ENCODE data around the gene CFAP74. TPM values are rescaled to one million over a fixed set of nuclear protein-coding genes. Genes with fewer than 3 reads are reported as not detected.

CFAP74 gene
- polyA plus RNA-seq (2012; ENCODE audit: insufficient read depth, insufficient read length): not detected

- H3K4me3 ChIP-seq (ENCODE audit: low read length): no peak within 1 kb of the TSS
- DNase-seq (ENCODE audit: low read depth, low spot score): no peak
Measured at GRCh38 chr1:2003541-2004131, at the start of gene CFAP74. Gene CFAP74, minus strand, starts transcription at chr1:2003786. Its CDS starts 12,830 bp downstream, at chr1:1990956.

GRCh38 chr1:2053217-2053616 is 49.6 kb upstream of the CFAP74 start:
- no peak overlapping the region for H3K4me3 ChIP-seq (ENCODE audit: low read length)
- DNase-seq (ENCODE audit: low read depth, low spot score): no peak

- DNase-seq (ENCODE audit: low read depth, low spot score): no peak
- no peak overlapping the region for H3K4me3 ChIP-seq (ENCODE audit: low read length)
Measured at GRCh38 chr1:2052756-2053155, 49.2 kb upstream of the CFAP74 start.

DNA sequence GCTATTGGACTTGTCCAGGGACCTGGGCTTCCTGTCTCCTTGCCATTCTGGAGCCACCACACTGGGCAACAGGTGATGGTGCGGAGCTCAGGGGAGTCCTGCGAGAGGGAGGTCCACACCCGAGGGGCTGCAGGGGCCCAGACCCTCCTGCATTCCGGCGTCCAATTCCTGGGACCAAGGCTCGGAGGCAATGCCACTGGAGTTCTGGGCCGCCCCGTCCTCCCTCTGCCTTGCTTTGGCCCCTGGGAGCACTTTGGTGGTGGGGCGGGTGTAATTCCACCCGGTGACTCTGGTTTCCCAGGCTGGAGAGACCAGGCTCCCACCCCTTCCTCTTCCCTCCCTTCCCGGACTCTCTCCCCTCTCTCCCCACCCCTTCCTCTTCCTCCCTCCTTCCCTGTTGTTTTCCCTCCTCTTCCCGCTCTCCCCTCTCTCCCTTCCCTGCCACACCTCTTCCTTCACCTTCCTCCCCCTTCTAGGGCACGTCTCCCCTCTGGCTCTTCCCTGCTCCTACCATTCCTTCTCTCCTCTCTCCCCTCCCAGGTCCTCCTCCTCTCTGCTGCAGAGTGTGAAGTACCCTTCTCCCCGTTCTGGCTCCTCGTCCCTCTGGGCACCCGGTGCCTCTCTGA is 48.6 kb upstream of the CFAP74 start:
- no peak for DNase-seq (ENCODE audit: low read depth, low spot score)
- H3K4me3 ChIP-seq (ENCODE audit: low read length): no peak overlapping the region

DNA sequence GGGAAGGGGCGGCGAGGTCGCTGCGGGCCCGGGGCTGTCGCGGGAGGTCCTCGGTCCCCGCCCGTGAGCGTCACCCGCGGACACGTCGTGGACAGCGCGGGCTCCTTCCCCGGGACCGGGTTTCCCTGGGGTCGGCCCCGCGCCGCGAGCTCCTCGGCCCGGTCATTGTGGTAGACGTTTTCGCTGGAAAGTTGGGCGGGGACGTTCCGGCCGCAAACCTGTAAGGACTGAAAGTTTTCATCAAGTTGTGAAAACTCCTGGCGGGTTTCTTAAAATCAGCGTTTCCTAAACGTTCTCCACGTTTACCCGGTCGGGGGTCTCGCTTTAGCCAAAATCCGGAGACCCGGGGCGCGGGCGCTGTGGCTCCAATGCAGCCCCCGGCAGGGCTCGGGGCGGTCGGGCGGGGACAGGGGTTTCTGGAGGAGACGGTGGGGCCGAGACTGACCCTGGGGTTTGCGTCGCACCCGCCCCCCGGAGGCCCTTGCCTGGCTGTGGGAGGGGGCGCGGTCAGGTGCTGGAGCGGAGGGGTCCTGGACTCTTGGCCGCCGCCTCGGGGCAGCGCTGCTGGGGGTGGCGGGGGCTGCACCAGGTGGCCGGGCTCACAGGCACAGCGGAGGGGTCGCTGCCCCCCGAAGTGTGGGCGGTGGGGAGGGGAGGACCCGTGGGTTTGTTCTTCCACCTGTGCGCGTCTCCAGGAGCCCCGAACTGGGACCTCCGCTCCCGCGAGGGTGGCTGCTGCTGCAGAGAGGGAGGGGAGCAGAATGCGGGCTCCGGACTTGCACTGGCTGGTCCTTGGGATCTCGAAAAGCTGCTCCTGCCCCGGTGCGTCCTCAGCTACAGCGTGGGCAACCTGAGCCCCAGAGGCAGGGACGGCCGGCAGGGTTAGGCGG is 47.5 kb upstream of the CFAP74 start:
- H3K4me3 ChIP-seq (ENCODE audit: low read length): no peak overlapping the region

DNA sequence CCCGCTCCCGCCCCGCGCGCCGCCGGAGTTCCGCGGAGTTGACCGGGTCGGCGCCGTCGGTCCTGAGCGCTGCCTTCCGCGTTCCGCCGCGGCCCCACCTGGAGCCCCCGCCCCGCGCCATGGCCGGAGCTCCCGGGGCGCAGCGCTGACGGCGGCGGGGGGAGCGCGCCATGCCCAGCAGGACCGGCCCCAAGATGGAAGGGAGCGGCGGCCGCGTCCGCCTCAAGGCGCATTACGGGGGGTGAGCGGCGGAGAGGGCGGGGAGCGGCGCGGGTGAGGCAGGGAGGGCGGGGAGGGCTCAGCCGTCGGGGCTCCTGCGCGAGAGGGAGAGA is 46.8 kb upstream of the CFAP74 start:
- no peak for DNase-seq (ENCODE audit: low read depth, low spot score)
- no peak overlapping the region for H3K4me3 ChIP-seq (ENCODE audit: low read length)

More for the DNA sequence above, 47.5 kb upstream of the CFAP74 start:
- no peak for DNase-seq (ENCODE audit: low read depth, low spot score)

DNA sequence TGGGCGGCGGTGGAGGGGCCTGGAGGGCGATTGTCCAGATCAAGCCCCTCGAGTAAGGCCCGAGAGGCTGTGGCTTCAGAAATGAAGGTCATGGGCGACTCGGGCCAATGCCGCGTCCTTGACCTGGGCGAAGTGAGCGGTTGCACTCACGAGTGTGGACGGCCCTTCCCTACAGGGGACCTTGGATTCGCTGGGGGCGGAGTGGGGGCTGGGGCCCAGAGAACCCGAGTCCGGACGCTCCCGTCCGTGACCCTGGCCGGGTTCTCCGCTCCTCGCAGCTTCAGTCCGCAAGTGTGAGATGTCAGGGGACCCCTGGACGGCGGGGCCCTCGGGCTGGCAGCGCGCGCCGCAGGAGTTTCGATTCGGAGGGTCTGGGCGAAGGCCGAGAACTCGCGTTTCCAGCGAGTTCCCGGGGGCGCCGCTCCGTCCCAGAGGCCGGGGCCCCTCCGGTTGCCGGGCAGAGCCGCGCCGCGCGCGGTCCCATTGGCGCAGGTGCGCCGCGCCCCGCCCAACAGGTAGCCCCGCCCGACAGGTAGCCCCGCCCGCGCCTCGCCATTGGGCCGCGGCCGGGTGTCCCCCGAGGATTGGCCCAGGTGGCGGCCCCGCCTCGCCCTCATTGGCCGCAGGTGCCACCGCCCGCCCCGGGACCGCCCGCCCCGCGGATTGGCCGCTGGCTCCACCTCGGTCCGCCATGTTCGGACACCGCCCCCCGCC is 46.3 kb upstream of the CFAP74 start, which contains the start of gene PRKCZ:
TSS of gene PRKCZ (plus strand) at position 694 of the 714 bp plus-strand sequence. CDS start 220 bp downstream, outside the sequence.
- DNase-seq (ENCODE audit: low read depth, low spot score): no peak
- no peak within 1 kb of the TSS for H3K4me3 ChIP-seq (ENCODE audit: low read length)

DNA sequence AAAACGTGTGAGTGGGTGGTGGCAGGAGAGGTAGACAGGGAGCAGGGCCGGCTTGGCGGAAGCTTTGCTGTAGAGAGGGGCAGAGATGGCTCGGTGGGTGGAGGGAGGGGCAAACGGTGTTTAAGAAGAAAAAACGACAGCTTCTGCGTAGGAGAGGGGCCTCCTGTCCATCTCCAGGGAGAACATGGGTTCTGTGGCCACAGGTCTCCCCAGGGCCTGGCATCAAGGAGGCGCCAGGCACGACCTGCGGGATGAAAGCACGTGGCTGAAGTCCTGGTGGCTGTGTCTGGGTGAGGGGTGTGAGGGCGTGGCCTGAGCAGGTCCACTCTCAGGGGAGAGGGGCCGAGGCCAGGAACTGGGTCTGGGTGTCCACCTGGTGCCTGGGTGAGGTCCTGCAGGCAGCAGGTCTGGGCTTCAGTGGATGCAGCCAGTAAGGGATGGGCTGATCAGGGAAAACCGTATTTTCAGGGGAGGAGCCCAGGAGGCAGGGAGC is 45.7 kb upstream of the CFAP74 start:
- H3K4me3 ChIP-seq (ENCODE audit: low read length): no peak overlapping the region
- no peak for DNase-seq (ENCODE audit: low read depth, low spot score)

GRCh38 chr1:2047749-2048729 is 44.5 kb upstream of the CFAP74 start:
- no peak for DNase-seq (ENCODE audit: low read depth, low spot score)
- H3K4me3 ChIP-seq (ENCODE audit: low read length): no peak overlapping the region

DNA sequence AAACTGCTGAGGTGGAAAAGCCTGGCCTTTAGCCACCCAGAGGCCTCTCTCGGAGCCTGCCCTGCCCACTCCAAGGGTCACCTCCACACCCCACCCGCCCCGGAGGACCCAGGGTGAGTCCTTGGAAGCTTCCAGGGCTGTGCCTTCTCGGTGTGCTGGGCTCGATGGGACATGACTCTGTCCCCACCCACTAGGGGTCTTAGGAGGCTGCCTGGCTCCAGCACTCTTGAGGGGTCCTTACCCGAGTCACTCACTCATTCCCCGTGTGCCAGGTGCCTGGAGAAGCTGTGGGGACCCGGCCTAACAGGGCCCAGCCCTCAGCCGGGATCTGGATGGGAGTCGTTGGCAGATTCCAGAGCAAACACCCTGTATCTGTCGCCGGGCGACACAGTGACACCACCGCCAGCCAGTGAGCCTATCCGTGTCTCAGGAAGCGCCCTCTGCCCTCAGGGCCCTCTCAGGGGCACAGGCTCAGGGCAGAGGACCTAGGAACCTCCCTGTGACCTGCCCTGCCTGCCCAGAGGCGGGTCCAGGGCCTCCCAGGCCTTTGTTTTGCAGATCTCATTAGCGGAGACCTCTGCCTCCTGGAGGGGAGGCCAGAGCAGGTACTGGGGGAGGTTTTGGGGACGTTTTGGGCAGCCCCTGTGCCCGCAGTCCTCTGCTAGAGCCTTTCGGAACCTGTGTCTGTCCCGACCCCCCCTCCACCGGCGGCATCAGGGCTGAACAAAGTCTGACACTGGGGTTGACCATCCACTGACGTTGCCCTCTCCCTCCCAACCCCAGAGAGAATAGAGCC is 43.6 kb upstream of the CFAP74 start:
- DNase-seq (ENCODE audit: low read depth, low spot score): no peak
- H3K4me3 ChIP-seq (ENCODE audit: low read length): no peak overlapping the region

GRCh38 chr1:2046174-2046917 is 42.8 kb upstream of the CFAP74 start:
- DNase-seq (ENCODE audit: low read depth, low spot score): no peak

DNA sequence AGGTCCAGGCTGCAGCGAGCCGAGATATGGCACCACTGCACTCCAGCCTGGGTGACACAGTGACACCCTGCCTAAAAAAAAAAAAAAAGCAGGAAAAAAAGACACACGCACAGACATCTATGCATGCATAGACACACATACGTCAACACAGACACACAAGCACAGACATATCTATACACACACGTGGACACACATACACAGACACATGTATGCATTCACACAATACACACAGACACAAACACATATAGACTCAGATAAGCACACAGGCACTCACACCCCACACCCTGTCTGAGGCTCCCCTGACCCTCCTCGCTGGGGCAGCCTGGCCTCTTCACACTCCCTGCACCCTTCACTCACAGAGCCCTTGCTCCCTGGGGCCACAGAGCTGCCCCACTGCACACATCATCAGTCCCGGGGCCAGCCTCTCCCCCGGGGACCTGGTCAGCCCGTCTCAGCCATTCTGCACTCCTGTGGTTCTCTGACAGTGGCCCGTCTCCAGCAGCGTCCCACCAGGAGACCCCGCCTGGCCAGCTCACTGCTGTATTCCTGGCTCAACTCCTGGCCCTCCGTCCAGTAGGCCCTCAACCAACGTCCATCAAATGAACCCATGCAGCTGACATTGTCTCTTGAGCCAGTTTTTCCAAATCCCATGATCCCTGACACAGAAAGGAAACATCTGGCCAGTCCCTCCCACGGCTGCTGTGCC is 42.0 kb upstream of the CFAP74 start:
- H3K4me3 ChIP-seq (ENCODE audit: low read length): no peak overlapping the region
- no peak for DNase-seq (ENCODE audit: low read depth, low spot score)

More at GRCh38 chr1:2046174-2046917, 42.8 kb upstream of the CFAP74 start:
- H3K4me3 ChIP-seq (ENCODE audit: low read length): no peak overlapping the region

DNA sequence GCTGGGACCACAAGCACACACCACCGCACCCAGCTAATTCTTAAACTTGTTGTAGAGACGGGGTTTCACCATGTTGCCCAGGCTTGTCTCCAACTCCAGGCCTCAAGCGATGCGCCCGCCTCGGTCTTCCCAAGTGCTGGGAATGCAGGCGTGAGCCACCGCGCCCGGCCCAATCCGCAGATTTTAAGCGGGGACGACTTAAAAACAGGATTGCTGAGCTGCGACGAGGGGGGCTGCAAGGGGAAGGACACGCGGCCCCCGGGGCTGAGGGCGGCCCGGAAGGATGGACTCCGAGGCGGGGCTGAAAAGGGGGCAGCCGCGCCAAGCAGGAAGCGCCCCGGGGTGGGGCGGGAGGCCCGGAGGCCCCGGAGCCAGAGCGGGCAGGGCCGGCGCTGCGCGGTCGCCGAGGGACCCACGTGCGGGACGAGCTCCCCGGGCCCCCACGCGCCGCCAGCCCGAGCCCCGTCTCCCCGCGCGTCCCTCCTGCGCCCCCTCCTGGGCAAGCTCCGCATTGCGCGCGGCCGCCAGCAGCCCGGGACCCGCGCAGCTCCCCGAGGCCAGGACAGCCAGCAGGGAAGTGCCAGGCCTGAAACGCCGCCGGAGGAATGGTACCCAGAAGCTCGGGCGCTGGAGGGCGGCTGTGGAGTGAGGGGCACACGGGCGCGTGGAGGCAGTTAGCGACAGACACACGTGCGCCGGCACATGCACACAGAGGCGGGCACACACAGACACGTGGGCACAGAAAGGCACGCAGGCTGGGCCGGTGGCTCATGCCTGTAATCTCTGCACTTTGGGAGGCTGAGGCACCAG is 41.1 kb upstream of the CFAP74 start:
- DNase-seq (ENCODE audit: low read depth, low spot score): no peak
- H3K4me3 ChIP-seq (ENCODE audit: low read length): no peak overlapping the region

- no peak overlapping the region for H3K4me3 ChIP-seq (ENCODE audit: low read length)
- DNase-seq (ENCODE audit: low read depth, low spot score): no peak
Measured at GRCh38 chr1:2043886-2044285, 40.3 kb upstream of the CFAP74 start.
